SK-N-MC (cell line): Measurements from ENCODE around the gene WDR4.
A peak's percentile ranks its signal among the peaks of the same experiment; 100 is the strongest.
"Not testable (repeated sequence)": the region's sequence is repeated elsewhere in the genome, so short reads cannot be mapped to it uniquely, and the experiment has no call there.

Experiments
- DNase-seq: peaks from one replicate; pipeline ENCODE4 v3.0.0-alpha.2; 2011; ENCODE audit warnings: low read depth, low spot score
- H3K27ac ChIP-seq: fragments of 200-600 bp; sonication (generic); 2 replicates; pipeline ENCODE4 v1.5.1; 2016; ENCODE audit warnings: mixed run types
- H3K36me3 ChIP-seq: fragments of 200-600 bp; sonication (generic); 2 replicates; pipeline ENCODE4 v1.6.1; 2017; ENCODE audit warnings: antibody characterized with exemption, low read length, mixed read lengths; ENCODE audit not compliant: insufficient read depth
- H3K4me3 ChIP-seq: fragments of 200-600 bp; sonication (generic); 2 replicates; pipeline ENCODE4 v1.5.1; 2016
- H3K9ac ChIP-seq: fragments of 200-600 bp; sonication (generic); 2 replicates; pipeline ENCODE4 v1.8.0; 2017; ENCODE audit warnings: mixed run types, mixed read lengths; ENCODE audit not compliant: insufficient read length
- H3K9me3 ChIP-seq: fragments of 200-600 bp; sonication (generic); 2 replicates; pipeline ENCODE4 v1.6.1; 2017; ENCODE audit warnings: low read depth, mild to moderate bottlenecking, antibody characterized with exemption, low read length, moderate library complexity, mixed read lengths
- EZH2 ChIP-seq: fragments of 200-600 bp; sonication (generic); IDR thresholded peaks from one replicate; pipeline ENCODE4 v1.6.1; 2017; ENCODE audit warnings: antibody characterized with exemption
- FOXP2 ChIP-seq: optimal IDR thresholded peaks from 2 replicates; pipeline ENCODE3; 2011; ENCODE audit warnings: mild to moderate bottlenecking, moderate library complexity; ENCODE audit not compliant: insufficient read depth; ENCODE audit errors: extremely low read length, control extremely low read depth
- POLR2AphosphoS5 ChIP-seq: IDR thresholded peaks from 2 replicates; pipeline ENCODE4 v1.6.1; 2012; ENCODE audit warnings: mild to moderate bottlenecking, low read depth, low read length, borderline replicate concordance

The WDR4 gene

GRCh38 chr21:42918291-42918690, 39.0 kb upstream of the WDR4 start:
- no peaks in the 10 kb centered on the region for H3K9me3 ChIP-seq
- no peak overlapping the region for H3K9ac ChIP-seq
- H3K27ac ChIP-seq: no peak overlapping the region
- no peak for DNase-seq
- H3K4me3 ChIP-seq: no peak overlapping the region
- TF ChIP-seq EZH2 (no peak), FOXP2 (no peak), POLR2AphosphoS5 (no peak)
- no peaks in the 10 kb centered on the region for H3K36me3 ChIP-seq

- Histone ChIP-seq H3K4me3 (no peak overlapping the region), H3K9me3 (no peaks in the 10 kb centered on the region), H3K27ac (no peak overlapping the region), H3K9ac (no peak overlapping the region), H3K36me3 (peaks cover 5% of the 10 kb centered on the region; the same call in 1 of the 2 replicates)
- no peak for DNase-seq
- TF ChIP-seq POLR2AphosphoS5: 0 out of 2 replicates have a peak, but pooled peaks have one; percentile 9
- TF ChIP-seq EZH2: no peak
Observed at GRCh38 chr21:42913476-42913875, 34.1 kb upstream of the WDR4 start.

DNA sequence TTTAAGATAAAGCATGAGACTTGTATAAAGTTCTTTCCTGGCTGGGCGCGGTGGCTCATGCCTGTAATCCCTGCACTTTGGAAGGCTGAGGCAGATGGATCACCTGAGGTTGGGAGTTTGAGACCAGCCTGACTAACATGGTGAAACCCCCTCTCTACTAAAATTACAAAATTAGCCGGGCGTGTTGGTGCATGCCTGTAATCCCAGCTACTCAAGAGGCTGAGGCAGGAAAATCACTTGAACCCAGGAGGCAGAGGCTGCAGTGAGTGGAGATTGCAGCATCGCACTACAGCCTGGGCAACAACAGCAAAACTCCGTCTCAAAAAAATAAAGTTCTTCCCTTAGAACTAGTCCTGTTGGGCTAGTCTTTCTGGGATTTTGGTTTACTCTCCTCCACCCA, 32.6 kb upstream of the WDR4 start:
- not testable (repeated sequence) for DNase-seq, H3K27ac ChIP-seq, H3K36me3 ChIP-seq, H3K9me3 ChIP-seq, H3K9ac ChIP-seq, H3K4me3 ChIP-seq

DNA sequence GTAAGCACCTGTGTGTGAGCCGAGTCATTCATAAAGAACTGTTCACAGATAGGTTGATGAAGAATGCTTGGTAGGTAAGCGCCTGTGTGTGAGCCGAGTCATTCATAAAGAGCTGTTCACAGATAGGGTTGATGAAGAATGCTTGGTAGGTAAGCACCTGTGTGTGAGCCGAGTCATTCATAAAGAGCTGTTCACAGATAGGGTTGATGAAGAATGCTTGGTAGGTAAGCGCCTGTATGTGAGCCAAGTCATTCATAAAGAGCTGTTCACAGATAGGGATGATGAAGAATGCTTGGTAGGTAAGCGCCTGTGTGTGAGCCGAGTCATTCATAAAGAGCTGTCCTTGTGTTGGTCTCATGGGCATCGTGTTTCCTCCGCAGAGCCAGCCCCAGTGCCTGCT, 29.1 kb upstream of the WDR4 start:
- H3K27ac ChIP-seq, H3K9ac ChIP-seq, H3K9me3 ChIP-seq, DNase-seq, H3K4me3 ChIP-seq: not testable (repeated sequence)
- H3K36me3 ChIP-seq: peaks cover 22% of the 10 kb centered on the region; the same call in 1 of the 2 replicates

DNA sequence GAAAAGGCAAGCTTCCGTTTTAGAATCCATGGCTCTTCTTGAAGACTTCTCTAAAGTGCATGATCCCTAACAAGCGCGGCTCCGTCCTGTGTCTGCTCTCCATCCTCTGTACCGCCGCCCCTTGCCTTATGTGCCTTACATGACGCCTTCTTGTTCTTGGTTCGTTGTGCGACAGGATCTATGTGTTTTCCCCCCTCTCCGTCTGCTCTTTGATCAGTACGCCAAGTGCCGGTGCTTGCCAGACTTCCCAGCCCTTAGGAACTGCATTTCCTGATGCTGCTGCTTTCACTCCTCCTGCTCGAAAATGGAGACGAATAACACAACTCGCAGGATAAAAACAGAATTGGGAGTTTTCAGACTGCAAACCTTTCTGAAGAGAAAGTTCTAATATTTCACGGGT, 26.9 kb upstream of the WDR4 start:
- peaks cover 38% of the 10 kb centered on the region for H3K36me3 ChIP-seq
- TF ChIP-seq FOXP2 (no peak), POLR2AphosphoS5 (no peak), EZH2 (no peak)

GRCh38 chr21:42905195-42905594, 25.9 kb upstream of the WDR4 start:
- no peak overlapping the region for H3K27ac ChIP-seq
- H3K9me3 ChIP-seq: no peaks in the 10 kb centered on the region
- no peak overlapping the region for H3K9ac ChIP-seq
- peaks cover 39% of the 10 kb centered on the region for H3K36me3 ChIP-seq
- TF ChIP-seq EZH2 (no peak), POLR2AphosphoS5 (no peak), FOXP2 (no peak)
- no peak overlapping the region for H3K4me3 ChIP-seq
- DNase-seq: no peak

More for the DNA sequence above, 26.9 kb upstream of the WDR4 start:
- H3K9me3 ChIP-seq: no peaks in the 10 kb centered on the region
- H3K27ac ChIP-seq: no peak overlapping the region
- H3K4me3 ChIP-seq: no peak overlapping the region
- DNase-seq: no peak
- no peak overlapping the region for H3K9ac ChIP-seq

GRCh38 chr21:42903817-42904216, 24.5 kb upstream of the WDR4 start:
- Histone ChIP-seq H3K9me3 (no peaks in the 10 kb centered on the region), H3K27ac (no peak overlapping the region), H3K4me3 (no peak overlapping the region), H3K36me3 (peaks cover 39% of the 10 kb centered on the region), H3K9ac (no peak overlapping the region)
- no peak for TF ChIP-seq POLR2AphosphoS5
- no peak for TF ChIP-seq EZH2
- DNase-seq: no peak

DNA sequence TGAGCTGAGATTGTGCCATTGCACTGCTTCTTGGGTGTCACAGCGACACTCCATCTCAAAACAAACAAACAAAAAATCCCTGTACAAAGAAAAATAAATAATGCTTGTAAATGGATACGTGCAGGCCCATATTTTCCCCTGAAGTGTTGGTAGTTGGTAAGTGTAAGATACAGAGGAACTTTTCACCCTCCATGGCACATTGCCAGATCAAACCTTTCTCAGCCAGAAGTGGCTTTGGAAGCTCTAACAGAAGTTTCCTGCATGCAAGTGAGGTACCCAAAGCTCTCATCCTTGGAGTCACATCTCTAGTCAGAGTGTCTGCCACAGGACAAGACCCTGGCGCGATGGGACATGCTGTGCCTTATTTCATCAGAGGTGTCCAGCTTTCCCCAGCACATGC, 21.1 kb upstream of the WDR4 start:
- Histone ChIP-seq H3K4me3 (no peak overlapping the region), H3K27ac (no peak overlapping the region), H3K9ac (no peak overlapping the region), H3K9me3 (no peaks in the 10 kb centered on the region), H3K36me3 (peaks cover 43% of the 10 kb centered on the region)
- DNase-seq: no peak
- TF ChIP-seq FOXP2: no peak
- no peak for TF ChIP-seq EZH2
- no peak for TF ChIP-seq POLR2AphosphoS5

DNA sequence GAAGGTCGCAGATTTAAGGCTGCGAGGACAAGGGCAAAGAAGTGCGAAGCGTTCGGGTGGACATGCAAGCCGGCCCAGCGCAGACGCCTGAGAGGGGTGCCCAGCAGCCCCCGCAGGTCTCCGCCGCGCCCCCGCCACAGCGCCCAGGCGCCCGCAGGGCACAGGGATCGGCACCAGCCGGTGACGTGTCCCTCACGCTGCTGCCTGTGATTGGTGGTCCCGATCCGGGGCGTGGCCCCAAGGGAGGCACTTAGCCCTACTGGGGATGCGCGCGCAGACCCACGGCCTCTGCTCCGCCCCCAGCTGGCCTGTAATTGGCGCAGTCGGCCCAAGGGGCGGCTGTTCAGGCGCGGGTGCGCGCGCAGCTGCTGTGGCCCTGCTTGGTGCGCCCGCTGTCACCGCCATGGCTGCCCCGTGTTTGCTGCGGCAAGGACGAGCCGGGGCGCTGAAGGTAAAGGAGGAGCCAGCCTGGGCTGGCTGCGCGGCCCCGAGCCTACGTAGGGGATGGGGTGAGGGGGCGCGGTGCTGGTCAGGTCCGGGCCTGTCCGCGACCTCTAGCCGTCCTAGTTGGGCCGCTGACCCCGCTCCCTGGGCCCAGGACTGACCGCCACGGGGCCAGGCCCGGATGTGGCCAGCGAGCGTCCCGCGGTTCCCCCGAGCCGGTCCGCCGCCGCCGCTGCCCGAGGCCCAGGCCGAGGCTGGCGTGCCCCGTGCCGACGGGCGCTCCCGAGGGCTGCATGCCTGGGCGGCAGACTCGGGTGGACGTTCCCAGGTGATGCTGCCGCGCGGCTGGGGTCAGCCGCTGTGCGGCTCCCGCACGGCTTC, 13.8 kb upstream of the WDR4 start, which contains the start of gene NDUFV3:
Gene NDUFV3 (plus strand): TSS at position 379 of the 825 bp plus-strand sequence. CDS start 25 bp downstream, at position 404.
- Histone ChIP-seq H3K9me3 (no peaks in the 10 kb centered on the region), H3K4me3 (peak within 1 kb of the TSS; percentile 83), H3K9ac (peak within 1 kb of the TSS; percentile 95), H3K36me3 (peaks cover 10% of the 10 kb centered on the region), H3K27ac (peak within 1 kb of the TSS; percentile 80)
- TF ChIP-seq POLR2AphosphoS5 (peak; percentile 96), EZH2 (no peak), FOXP2 (no peak)
- peak; percentile 80 for DNase-seq
